SK-N-MC (cell line): Measurements from ENCODE around the gene NUDT3.

Source experiments
- EZH2 ChIP-seq: fragments of 200-600 bp; sonication (generic); IDR thresholded peaks from one replicate; pipeline ENCODE4 v1.6.1; 2017; ENCODE audit warnings: antibody characterized with exemption
- POLR2AphosphoS5 ChIP-seq: IDR thresholded peaks from 2 replicates; pipeline ENCODE4 v1.6.1; 2012; ENCODE audit warnings: mild to moderate bottlenecking, low read depth, low read length, borderline replicate concordance

DNA sequence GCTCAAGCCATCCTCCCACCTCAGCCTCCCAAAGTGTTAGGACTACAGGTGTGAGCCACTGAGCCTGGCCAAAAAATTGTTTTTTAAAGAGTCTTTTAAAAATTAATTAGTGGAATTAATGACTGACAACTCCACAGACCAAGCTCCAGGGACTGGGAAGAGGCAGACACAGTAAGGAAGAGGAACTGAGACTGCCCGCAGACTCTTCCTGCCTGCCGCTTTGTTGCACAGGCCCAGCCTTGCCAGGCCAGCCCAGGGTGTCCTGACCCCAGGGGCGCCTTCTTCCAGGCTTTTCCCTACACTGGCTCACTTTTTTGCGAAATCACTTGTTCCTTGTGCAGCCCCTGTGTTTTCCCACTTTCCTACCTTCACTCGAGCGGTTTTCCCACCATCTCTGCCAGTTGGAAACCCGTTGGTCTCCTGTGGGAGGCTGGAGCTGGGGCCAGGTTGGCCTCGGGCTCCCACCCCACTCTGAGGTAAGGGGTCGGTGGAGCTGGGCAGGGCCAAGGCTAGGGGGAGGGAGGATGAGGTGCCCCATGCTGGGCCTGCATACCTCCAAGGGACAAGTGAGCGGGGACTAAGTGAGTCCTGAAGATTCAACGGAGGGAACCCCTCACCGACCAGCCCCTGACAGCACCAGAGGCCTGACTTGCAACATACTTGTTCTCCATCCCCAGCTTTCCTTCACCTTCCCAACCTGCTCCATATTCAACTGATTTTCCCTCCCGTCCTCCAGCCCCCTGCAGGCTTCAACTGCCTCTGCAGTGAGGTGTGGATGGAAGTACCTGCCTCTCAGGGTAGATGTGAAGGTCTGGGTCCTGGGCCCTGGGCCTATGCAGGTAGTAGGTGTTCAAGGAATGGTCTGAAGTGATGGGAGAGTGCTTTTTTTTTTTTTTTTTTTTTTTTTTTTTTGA is 120.2 kb downstream of the NUDT3 start:
- TF ChIP-seq POLR2AphosphoS5 (no peak), EZH2 (no peak)
